ENCODE results near the gene TIMELESS. TPM values are rescaled to one million over a fixed set of nuclear protein-coding genes. Genes with fewer than 3 reads are reported as not detected.

Gene TIMELESS
- total RNA-seq, 4 donors from 2014 or later, result 5.4 to 7.1 (median 6.2) TPM

- Histone ChIP-seq H3K36me3 (peaks cover 6% of the 10 kb centered on the region), H3K27ac (peak within 1 kb of the TSS; percentile 88), H3K27me3 (no peaks in the 10 kb centered on the region), H3K4me3 (peak within 1 kb of the TSS; percentile 74), H3K9me3 (no peaks in the 10 kb centered on the region), H3K4me1 (peaks cover 26% of the 10 kb centered on the region)
- under 1% methylated on average over 30 of the region's 43 CpGs for WGBS
- TF ChIP-seq CTCF (IDR thresholded peaks at IDR 0.05) (peak in 1 of 2 donors; percentile 8), POLR2A (IDR thresholded peaks at IDR 0.05) (peak; percentile 53 to 81), EP300 (IDR thresholded peaks at IDR 0.05) (no peak), POLR2AphosphoS5 (IDR thresholded peaks at IDR 0.05) (peak; percentile 80 to 95 (median 94))
- peak; percentile 95 to 98 for DNase-seq (ENCODE audit: low spot score in 2 of 2)
These were observed 19.2 kb upstream of the TIMELESS start, which contains the start of gene SPRYD4 for GRCh38 chr12:56468216-56469006. SPRYD4 (plus strand) TSS chr12:56468578; CDS start chr12:56468592, 14 bp downstream.

- DNase-seq (ENCODE audit: low spot score in 2 of 2), result no peak
- no peaks in the 10 kb centered on the region for H3K36me3 ChIP-seq
- peaks cover 6% of the 10 kb centered on the region for H3K4me1 ChIP-seq
- H3K9me3 ChIP-seq, result no peaks in the 10 kb centered on the region
- no peak overlapping the region for H3K27ac ChIP-seq
- TF ChIP-seq POLR2A (IDR thresholded peaks at IDR 0.05) (no peak), EP300 (IDR thresholded peaks at IDR 0.05) (no peak), CTCF (IDR thresholded peaks at IDR 0.05) (no peak), POLR2AphosphoS5 (IDR thresholded peaks at IDR 0.05) (no peak)
- no peak overlapping the region for H3K4me3 ChIP-seq
- no peaks in the 10 kb centered on the region for H3K27me3 ChIP-seq
These were observed 13.3 kb upstream of the TIMELESS start for GRCh38 chr12:56462565-56462964.

- Histone ChIP-seq H3K36me3 (no peaks in the 10 kb centered on the region), H3K27me3 (no peaks in the 10 kb centered on the region), H3K4me3 (no peak overlapping the region), H3K9me3 (no peaks in the 10 kb centered on the region), H3K27ac (no peak overlapping the region), H3K4me1 (peaks cover 4% of the 10 kb centered on the region)
- TF ChIP-seq EP300 (IDR thresholded peaks at IDR 0.05), result no peak
- no peak for TF ChIP-seq CTCF (IDR thresholded peaks at IDR 0.05)
- no peak for TF ChIP-seq POLR2A (IDR thresholded peaks at IDR 0.05)
- TF ChIP-seq POLR2AphosphoS5 (IDR thresholded peaks at IDR 0.05), result no peak
- no peak for DNase-seq (ENCODE audit: low spot score in 2 of 2)
- WGBS, result 86% methylated on average over 11 of the region's 11 CpGs
These were observed 12.3 kb upstream of the TIMELESS start for GRCh38 chr12:56461235-56462159.

DNA sequence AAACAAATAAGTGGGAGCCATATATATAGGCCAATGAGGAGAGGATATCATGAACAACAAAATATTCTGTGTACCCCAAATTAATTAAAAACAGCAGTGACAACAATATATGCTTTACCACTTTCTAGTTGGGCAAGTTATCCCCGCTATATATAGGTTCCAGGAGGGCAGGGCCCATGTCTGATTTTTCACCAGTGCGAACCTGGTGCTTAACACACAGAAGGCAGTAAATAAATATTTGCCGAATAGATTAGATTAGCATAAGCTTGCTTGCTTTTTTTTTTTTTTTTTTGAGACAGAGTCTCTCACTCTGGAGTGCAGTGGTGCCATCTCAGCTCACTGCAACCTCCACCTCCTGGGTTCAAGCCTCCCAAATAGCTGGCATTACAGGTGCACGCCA is 8.6 kb upstream of the TIMELESS start:
- TF ChIP-seq POLR2AphosphoS5 (IDR thresholded peaks at IDR 0.05), result no peak
- no peak for TF ChIP-seq EP300 (IDR thresholded peaks at IDR 0.05)
- TF ChIP-seq CTCF (IDR thresholded peaks at IDR 0.05), result no peak
- TF ChIP-seq POLR2A (IDR thresholded peaks at IDR 0.05), result no peak
- no peak overlapping the region for H3K27ac ChIP-seq
- H3K4me3 ChIP-seq, result no peak overlapping the region
- H3K9me3 ChIP-seq, result no peaks in the 10 kb centered on the region
- H3K27me3 ChIP-seq, result no peaks in the 10 kb centered on the region
- no peak for DNase-seq (ENCODE audit: low spot score in 2 of 2)
- no peaks in the 10 kb centered on the region for H3K4me1 ChIP-seq
- H3K36me3 ChIP-seq, result no peaks in the 10 kb centered on the region
- 90% methylated on average over 4 of the region's 4 CpGs for WGBS

- WGBS, result 86% methylated on average over 5 of the region's 5 CpGs
These were observed 5.3 kb upstream of the TIMELESS start, which contains the start of gene MIP for GRCh38 chr12:56454557-56454956. MIP (minus strand) TSS chr12:56454657; CDS start chr12:56454613, 44 bp downstream.

More at GRCh38 chr12:56454557-56454956, 5.3 kb upstream of the TIMELESS start, which contains the start of gene MIP:
- no peak for DNase-seq (ENCODE audit: low spot score in 2 of 2)
- Histone ChIP-seq H3K27ac (no peak within 1 kb of the TSS), H3K4me3 (no peak within 1 kb of the TSS), H3K9me3 (no peaks in the 10 kb centered on the region), H3K36me3 (no peaks in the 10 kb centered on the region), H3K27me3 (no peaks in the 10 kb centered on the region), H3K4me1 (peaks cover 4% of the 10 kb centered on the region)
- TF ChIP-seq POLR2A (IDR thresholded peaks at IDR 0.05) (no peak), EP300 (IDR thresholded peaks at IDR 0.05) (no peak), POLR2AphosphoS5 (IDR thresholded peaks at IDR 0.05) (no peak), CTCF (IDR thresholded peaks at IDR 0.05) (no peak)

All from suprapubic skin (tissue), 4 donors.